HG03108 (cell line): ENCODE data around the gene CSNK2A2.

Source experiments
- ATAC-seq: cut with Tn5 transposase; IDR thresholded peaks from one replicate; pipeline ENCODE4 v1.9.1; 2021; ENCODE audit warnings: moderate library complexity; ENCODE audit not compliant: unreplicated experiment

Gene CSNK2A2

DNA sequence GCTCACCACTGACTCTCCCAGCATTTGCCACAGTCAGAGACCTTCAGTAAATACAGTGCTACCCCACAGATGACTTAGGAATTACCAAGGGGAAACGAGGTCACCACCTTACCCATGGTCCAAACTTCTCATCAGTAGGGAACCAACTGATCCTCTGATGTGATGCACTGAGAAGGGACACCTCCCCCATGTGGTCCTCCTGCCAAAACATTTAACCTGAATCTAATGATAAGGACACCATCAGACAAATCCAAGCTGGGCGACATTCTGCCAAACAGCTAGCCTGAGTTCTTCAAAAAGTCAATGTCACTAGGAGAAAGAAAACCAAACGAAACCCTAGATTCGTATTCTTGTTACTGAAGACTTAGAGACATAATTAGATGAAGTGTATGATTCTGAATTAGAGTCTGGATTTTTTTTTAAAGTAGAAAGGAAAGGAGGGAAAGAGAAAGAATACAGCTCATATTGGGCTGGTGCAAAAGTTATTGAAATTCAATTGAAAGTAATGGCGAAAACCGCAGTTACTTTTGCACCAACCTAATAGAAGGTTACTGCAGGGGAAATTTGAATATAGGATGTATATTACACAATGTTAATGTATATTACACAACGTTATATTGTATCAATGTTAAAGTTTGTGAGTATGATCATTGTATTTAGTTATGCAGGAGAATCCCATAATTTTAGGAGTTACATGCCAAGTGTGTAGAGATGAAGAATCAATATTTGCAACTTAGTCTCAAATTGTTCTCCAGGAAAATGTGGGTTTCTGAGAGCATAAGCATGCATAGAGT lies 2.3 kb upstream of the CSNK2A2 start:
- ATAC-seq: no peak

DNA sequence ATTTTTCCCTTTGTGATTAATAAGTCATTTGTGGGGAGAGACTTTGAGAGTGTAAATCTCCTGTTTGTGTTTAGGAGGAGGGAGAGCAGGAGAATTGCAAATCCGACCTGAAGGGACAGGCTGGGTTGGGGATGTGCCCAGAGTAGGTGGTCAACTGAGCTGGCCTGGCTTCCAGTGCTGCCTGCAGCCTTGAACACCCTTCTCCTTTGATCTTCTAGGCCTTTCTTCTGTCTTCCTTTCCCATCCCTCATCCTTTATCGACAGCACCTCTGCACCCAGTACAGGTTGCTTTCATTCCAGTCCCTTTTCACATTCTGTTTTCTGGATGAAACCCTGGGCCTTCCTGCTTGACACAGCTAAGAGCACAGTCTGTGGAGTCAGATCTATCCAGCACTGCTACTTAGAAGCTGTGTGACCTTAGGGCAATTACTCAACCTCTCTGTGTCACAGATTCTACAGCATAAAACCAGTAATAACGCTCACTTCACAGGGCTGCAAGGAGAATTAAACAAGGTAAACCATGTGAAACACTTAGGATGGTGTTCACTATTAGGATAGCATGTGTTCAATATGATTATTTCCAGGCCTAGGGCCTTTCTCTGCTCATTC lies 1.0 kb upstream of the CSNK2A2 start:
- ATAC-seq: no peak

DNA sequence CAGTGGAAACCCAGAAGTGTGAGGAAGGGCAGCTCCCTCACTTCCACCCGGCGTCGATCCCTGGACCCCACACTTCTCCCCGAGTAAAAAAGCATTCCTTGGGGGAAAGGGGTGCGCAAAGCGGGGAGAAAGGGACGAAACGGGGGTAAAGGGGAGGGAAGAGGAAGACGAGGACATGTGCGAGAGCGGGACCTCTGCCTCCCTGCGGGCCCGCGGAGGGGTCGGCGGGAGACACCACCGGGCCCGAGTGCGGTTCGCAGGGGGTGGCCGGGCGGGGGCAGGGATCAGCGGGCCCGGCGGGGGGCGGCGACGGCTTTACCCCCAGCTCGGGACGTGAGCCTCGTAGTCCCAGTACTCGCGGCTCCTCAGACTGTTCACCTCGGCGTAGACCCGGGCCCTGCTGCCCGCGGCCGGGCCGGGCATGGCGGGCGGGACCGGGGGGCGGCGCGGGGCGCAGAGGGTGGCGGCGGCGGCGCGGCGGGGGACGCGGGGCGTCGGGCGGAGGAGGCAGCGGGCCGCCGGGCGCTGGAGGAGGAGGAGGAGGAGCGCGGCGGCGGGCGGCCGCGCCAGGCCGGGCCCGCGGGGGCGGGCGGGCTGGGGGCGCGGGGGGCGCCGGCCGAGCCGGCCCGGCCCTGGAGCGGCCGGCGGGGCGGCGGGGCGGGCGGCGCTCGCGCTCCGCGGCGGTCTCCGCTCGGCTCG lies 443 bp downstream of the CSNK2A2 start:
- ATAC-seq: no peak

DNA sequence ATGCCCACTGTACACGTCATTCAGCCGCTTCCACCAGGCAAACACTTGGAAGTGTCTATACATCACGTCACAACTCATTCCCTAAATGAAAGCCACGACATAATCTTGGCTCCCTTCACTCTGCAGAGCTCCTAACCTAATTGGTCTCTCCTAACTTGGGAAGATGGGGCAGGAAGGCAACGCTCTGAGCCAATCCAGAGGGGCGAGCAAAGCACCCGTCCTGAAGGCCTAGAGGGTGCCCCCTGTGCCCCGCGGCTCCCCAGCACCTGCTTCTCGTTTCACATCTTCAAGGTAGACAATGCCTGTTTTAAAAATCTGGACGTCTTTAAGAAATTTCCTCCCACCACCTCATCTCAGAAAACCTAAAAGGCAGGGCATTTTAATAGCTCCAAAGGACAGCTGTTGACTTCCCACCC lies 1.0 kb downstream of the CSNK2A2 start:
- ATAC-seq: no peak

DNA sequence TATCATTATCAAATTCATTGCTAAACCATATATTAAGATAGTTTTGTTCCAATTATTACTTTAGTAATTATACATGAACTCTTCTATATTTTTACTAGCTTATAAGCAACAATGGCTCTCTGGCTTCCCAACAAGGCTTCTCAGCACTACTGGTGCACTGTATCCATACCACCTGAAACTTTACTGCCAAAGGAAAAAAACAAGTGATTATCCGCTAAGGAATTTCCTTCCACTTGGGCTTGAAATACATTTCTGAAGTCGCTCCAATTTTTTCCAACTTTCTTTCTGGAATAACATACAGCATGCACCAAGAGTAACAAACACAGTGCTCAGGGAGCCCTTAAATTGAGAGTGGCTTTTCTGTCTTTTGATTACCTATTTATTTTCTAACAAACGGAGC lies 2.1 kb downstream of the CSNK2A2 start:
- no peak for ATAC-seq

DNA sequence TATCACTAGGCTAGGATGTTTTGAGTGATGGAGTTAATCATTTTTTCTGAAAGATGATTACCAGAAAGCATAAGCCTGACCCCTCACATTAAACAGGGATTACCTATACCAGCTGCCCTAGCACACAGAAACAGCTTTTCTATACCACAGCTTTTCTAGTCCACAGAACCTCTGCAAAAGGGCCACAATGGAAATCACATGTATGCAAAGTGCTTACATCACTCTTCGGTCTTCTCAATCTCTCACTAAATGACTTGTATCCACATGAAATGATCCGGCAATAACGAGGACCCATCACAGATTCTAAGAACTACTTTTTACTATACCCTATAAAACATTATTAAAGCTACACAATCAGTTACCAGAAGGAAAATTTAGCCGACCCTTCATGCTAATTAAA lies 2.6 kb downstream of the CSNK2A2 start:
- ATAC-seq: no peak

DNA sequence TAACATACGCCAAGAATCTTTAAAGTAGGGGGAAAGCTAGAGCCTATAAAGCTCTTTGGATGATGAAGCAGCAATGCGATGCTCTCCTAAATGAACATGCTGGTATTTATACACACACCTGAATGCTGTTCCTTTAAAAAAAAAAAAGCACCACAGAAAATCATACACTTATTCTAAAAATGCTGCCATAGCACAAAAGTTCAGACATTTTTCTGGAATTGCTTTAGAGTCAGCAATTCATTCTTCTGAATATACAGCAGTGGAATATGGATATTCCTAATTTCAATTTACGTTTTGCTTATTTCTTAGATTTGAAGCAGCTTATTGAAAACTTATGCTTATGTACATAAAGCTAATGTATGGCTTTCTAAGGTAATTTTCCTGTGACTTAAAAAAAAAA lies 3.1 kb downstream of the CSNK2A2 start:
- no peak for ATAC-seq

DNA sequence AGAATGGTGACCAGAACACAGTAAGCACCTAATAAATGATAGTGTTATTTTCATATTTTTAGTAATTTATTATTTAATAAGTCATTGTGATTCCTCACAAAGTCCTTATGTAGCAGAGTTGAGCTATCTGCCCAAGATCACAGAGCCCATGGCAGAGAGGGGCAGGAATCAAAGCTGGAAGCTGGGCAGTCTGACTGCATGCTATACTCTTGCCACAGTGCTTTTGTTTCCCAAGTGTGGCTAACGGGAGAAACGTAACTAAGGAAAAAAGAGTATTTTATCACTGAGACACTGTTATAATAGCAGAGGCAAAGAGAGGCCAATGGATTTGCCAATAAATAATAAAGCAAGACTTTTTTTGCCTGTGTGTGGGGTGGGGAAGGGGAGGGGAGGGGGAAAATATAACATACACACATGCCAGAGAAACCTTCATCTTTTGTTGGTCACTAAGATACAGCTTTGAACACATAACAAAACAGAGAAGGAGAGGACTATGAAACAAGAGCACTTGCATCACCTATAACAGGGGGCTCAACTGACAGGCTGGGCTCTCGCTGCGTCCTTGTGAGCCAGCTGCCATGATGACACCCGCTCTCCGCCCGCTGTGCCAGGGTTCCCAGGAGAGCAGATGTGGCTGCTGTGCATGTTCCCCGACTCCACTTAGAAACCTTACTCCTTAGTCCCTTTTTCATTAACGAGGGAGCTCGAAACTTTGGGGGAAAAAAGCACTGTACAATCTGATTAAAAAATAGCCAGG lies 10.1 kb downstream of the CSNK2A2 start:
- ATAC-seq: no peak

DNA sequence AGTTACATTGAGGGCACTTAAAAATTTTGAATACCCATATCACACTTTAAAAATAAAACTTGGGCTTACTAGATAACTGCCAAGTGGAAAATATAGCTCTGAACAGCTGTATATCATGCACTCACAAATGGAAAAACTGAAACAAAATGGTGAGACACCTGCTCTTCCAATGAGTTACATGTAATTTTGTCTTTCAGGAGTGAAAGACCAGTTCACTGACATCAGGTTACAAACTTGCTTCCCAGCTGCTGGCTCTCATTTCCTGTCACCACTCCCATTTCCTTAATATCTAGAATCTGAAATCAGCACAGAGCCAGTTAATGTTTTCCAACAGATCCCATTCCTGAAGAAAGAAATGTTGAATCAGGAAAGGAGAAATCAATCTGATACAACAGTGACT lies 10.8 kb downstream of the CSNK2A2 start:
- ATAC-seq: no peak

DNA sequence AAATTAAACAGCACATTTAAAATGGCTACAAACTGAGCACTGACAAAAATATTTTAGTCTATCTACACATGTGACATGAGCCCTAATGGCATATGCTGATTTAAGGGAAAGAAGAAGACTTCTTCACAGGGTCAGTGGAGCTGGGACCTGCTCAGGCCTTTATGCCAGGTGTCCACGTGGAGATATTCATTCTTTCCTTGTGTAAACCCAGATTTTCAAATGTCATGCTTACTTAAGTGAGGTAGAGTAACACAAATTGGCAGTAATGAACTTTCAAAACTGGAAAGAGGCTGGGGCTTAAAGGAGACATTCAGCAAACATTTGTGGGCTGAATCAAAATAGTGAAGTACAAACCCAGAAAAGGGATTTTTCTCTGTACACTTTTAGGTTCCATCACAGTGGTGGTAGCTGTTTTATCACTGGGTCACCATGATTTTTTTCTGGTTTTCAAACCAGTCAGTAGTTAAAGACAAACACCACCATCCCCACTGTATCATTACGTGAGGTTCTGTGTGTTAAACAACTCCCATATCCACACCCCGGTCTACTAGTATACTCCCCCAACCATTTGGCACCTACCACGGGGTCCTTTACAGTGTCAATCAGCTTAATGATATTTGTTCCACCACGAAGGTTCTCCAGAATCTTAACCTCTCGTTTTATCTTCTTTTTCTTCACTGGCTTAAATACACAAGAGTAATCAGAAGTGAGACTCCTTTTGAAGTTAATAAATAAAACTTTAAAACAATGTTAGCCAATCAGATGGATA lies 11.5 kb downstream of the CSNK2A2 start:
- ATAC-seq: no peak

DNA sequence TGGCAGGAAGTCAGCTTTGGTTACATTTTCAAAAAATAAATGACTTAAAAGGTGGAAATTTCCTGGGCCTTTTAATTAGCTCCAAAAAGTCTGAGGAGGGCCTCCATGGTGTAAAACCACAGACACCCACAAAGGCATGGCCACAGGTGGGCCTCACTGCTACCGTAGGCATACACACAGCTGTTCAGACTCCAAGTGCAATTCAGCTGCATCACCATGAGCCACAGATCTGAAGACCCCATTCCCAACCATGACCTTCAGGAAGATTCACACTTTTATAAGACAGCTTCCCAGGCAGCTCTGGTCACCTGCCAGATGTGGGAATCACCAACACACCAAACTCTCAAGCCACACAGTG lies 20.6 kb downstream of the CSNK2A2 start:
- no peak for ATAC-seq

DNA sequence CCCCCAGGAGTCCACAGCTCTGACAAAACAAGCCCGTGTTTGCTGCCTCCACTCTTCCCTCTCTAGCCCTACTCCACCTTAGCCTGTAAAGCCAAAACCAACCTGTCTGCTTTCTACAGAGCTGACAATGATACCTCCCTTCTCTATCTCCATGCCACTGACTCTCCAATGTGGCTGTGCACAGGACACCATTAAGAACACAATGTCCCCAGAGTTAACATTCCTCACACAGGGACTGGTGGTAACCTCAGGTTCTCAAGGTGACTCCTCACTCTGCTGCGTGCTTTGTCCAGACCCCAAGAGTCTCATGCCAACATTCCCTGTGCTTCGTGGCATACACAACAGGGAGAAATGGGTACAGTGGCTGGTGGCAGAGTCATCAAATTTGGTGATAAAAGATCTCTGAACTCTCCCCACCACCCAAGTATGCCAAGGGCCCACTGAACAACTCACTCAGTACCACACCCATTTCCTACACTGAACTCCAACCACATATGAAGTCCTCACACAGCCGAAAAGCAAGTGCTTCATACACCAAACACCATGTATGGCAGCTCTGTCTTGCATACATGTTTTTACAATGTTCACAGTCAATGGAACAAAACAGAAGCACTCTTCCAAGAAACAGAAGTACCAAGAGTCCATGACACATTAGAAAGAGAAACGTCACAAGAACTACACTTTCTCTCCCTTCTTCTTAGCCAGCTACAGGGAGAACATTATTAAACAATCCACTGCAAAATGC lies 21.1 kb downstream of the CSNK2A2 start:
- ATAC-seq: no peak

DNA sequence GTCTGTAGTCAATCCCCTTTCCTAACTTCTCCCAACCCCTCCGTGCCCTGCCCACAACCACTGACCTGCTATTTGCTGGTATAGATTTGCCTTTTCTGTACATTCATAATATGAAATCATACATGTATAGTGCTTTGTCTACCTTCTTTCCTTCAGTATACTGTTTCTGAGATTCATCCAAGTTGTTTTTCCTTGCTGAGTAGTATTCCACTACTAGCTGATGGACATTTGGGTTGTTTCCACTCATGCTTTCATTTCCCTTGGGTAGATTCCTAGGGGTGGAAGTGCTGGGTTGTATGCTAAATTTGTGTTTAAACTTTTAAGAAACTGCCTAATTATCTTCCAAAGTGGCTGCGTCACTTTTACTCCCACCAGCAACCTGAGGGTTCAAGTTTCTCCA lies 27.7 kb downstream of the CSNK2A2 start:
- ATAC-seq: no peak

DNA sequence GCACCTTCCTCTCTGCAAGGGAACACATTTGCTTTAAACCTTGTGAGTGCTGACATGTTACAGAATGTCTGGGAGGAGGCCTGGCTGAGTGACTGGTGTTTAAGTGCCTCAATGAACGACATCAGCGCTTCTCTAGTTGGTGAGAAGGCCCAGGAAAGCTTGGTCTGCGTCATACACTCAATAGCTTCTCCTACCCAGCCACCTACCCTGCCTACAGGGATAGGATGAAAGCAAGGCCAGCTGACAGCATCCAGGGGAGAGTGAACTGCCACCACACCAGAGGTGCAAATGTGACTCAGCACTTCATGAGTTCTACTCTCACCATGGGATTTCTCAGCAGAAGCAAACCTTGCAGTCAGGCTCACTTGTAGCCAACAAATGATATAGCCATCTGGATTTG lies 37.1 kb downstream of the CSNK2A2 start:
- ATAC-seq: no peak

DNA sequence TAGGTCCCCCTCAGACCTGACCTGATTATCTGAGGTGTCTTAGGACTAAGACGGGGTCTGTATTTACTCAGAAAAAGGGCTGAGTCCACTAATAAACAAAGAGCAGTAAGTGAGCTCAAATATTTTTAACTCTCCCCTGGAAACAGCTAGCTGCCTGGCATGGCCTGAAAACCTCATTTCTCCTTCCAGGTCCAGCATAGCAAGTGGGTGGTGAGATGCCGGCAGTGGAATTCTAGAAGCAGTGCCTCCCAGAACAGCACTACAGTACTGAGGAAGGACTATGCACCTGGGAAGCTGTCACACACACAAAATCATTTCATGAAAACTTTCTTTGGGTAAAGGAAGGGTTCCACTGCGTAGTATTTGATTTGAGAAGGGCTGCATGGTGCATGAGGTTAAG lies 39.2 kb downstream of the CSNK2A2 start:
- ATAC-seq: no peak

DNA sequence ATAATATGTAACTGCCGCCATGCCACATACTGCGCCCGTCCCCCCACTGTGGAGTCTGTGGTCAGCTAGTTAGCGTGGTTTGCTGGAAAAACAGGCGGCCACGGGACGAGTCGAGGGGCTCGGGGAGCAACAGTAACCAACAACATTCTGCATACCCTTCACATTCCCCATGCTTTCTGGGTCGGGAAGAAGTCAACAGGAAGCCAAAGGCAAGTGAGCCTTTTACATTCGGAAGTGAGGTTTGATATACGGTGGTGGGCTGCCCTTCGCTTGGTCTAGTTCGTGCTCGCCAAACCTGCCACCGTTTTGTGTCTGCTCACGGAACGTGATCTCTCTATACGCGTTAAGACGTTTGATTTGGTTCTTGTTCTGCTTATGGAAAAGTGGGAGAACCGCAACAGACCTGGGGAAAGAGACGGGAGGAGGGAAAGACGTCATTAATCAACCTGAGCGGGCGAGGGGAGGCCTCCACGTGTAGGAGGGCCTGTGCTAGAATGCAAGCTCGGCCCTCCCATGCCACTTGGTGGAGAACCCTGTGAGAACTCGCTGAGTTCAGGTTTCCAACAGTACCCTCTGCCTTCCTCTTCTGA lies 39.9 kb downstream of the CSNK2A2 start:
- no peak for ATAC-seq

DNA sequence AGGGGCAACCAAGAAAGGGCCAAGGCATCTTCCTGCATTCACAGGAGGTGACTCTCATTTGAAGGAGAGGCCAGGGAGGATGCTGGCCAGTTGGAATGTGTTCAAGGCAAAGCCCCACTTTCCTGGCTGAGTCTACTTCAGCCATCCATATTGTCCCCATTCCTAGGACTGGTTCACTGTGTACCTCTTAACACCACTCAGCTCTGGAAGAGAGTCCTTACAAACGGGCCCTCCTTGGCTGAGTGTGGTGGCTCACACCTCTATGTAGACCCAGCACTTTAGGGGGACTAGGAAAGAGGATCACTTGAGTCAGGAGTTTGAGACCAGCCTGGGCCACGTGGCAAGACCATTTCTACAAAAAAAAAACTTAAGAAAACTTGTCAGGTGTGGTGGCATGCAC lies 40.7 kb downstream of the CSNK2A2 start:
- no peak for ATAC-seq

DNA sequence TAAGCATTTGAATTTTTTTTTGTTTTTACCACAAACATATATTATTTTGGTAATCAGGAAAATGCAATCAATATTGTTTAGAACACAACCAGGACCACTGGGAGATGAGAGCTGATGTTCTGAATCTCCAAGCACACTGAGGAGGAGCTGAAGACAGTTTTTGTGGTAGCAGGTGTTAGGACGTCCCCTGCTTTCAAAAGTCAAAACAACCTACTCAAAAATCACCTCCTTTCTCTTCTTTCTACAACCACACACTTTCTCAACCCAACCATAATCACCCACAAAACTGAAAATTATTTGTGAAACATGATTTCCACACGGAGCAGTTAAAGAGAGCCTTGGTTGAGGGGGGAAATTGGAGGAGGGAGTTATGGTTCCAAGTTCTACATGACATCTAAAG lies 42.1 kb downstream of the CSNK2A2 start:
- no peak for ATAC-seq

DNA sequence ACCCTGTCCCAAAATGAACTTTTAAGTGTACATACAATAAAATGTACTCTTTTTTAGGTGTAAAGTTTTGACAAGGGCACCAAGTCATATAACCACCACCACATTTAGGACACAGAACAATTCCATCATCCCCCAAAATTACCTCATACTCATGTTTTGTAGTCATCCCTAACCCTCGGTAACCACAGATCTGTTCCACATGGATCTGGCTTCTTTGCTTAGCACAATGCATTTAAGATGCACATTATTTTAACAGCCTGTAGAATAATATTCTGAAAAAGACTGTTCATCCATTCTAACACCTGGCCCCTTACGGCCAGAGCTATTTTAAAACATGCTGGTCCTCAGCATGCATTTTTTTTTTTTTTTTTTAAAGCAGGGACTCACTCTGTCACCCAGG lies 43.6 kb downstream of the CSNK2A2 start:
- ATAC-seq: no peak
